K562 (cell line): Measurements from ENCODE around the gene GABBR1. TPM values are rescaled to one million over a fixed set of nuclear protein-coding genes. Genes with fewer than 3 reads are reported as not detected.
A peak's percentile ranks its signal among the peaks of the same experiment; 100 is the strongest.

Source experiments
- ATF7 ChIP-seq: fragments of 450-650 bp; IDR thresholded peaks from 2 replicates; pipeline ENCODE4 v1.7.1; 2014; ENCODE audit warnings: mild to moderate bottlenecking, moderate library complexity
- CBX1 ChIP-seq: sonication (generic); IDR thresholded peaks from 2 replicates; pipeline ENCODE4 v1.6.1; 2016; ENCODE audit warnings: antibody characterized with exemption, low read depth, mild to moderate bottlenecking
- GATAD2A ChIP-seq: fragments of 450-650 bp; IDR thresholded peaks from 2 replicates; pipeline ENCODE4 v1.6.1; 2017
- HDAC1 ChIP-seq, 2 experiments: fragments of 450-650 bp; IDR thresholded peaks; 2 replicates each; pipeline ENCODE4 v1.6.1; 2016 to 2017; ENCODE audit warnings: inconsistent platforms in 1 of 2, mild to moderate bottlenecking in 1 of 2, moderate library complexity in 1 of 2
- HDAC3 ChIP-seq: fragments of 450-650 bp; IDR thresholded peaks from 2 replicates; pipeline ENCODE4 v1.6.1; 2018; ENCODE audit warnings: borderline replicate concordance, mild to moderate bottlenecking, moderate library complexity; ENCODE audit not compliant: partially characterized antibody
- KLF1 ChIP-seq: fragments of 450-650 bp; IDR thresholded peaks from 2 replicates; pipeline ENCODE4 v1.6.1; 2016; ENCODE audit warnings: missing genetic modification characterization, missing compliant biosample characterization
- NFIX ChIP-seq: fragments of 250-450 bp; sonication (Bioruptor Pico); IDR thresholded peaks from 2 replicates; pipeline ENCODE4 v1.4.0; 2020; ENCODE audit warnings: low read depth, mild to moderate bottlenecking, moderate library complexity
- NRF1 ChIP-seq, 2 experiments: fragments of 450-650 bp; IDR thresholded peaks in 1 of 2; conservative IDR thresholded peaks in 1 of 2; 2 replicates each; pipeline ENCODE4 v1.6.1; 2014; ENCODE audit warnings: mild to moderate bottlenecking in 2 of 2
- OTX1 ChIP-seq: fragments of 450-650 bp; formaldehyde crosslinking; IDR thresholded peaks from 2 replicates; pipeline ENCODE4 v1.4.0; 2022; ENCODE audit warnings: mild to moderate bottlenecking
- STAT5A ChIP-seq: IDR thresholded peaks from 2 replicates; pipeline ENCODE4 v1.6.1; 2012; ENCODE audit warnings: low read length, inconsistent platforms, borderline replicate concordance
- TRIM28 ChIP-seq: fragments of 450-650 bp; IDR thresholded peaks from 2 replicates; pipeline ENCODE4 v1.6.1; 2017
- ZNF24 ChIP-seq: fragments of 450-650 bp; IDR thresholded peaks from 2 replicates; pipeline ENCODE4 v1.6.1; 2016
- polyA plus RNA-seq, 8 experiments: library from polyadenylated mRNA; depleted of rRNA in 4 of 8; stranded (reverse) in 5 of 8; unstranded in 3 of 8; fragments of >200 nt; fragmentation: Nextera tagmentation in 2 of 8; fragmentation: Illumina TruSeq in 1 of 8; extraction: Ambion mirVana in 2 of 8; extraction: Trizol in 1 of 8; gene quantifications; 2 replicates each; pipeline versions ENCODE4 v1.2.1 to v1.2.3, GENCODE V29; 2011 to 2014; ENCODE audit warnings: inconsistent platforms in 1 of 8, missing spikeins in 1 of 8
- total RNA-seq, 7 experiments: library from RNA; depleted of rRNA in 6 of 7; stranded (reverse); fragments of >200 nt in 6 of 7; fragmentation: Illumina TruSeq in 2 of 7; extraction: Trizol in 2 of 7; gene quantifications; 2 replicates each; pipeline versions ENCODE4 v1.2.1 to v1.2.3, GENCODE V29; 2011 to 2021; ENCODE audit warnings: low replicate concordance in 1 of 7
- TF ChIP-seq, protein P1 (sequence below): fragments of 450-650 bp; IDR thresholded peaks from 2 replicates; pipeline ENCODE4 v1.6.1; 2016; ENCODE audit warnings: borderline replicate concordance
- TF ChIP-seq, protein P2 (sequence below): fragments of 200-400 bp; formaldehyde crosslinking; IDR thresholded peaks from 2 replicates; pipeline ENCODE4 v1.6.1; 2017; ENCODE audit warnings: mild to moderate bottlenecking, low read depth, low read length, moderate library complexity
- TF ChIP-seq, protein P3 (sequence below), 2 experiments: fragments of 450-650 bp; IDR thresholded peaks; 2 replicates each; pipeline ENCODE4 v1.6.1; 2016
- TF ChIP-seq, protein P4 (sequence below): fragments of 250-450 bp; sonication (Bioruptor Pico); IDR thresholded peaks from 2 replicates; pipeline ENCODE4 v1.9.0; 2021; ENCODE audit warnings: mild to moderate bottlenecking, inconsistent platforms
- TF ChIP-seq, protein P5 (sequence below): sonication (generic); IDR thresholded peaks from 2 replicates; pipeline ENCODE4 v1.6.1; 2016
- TF ChIP-seq, protein P6 (sequence below): sonication (generic); formaldehyde crosslinking; IDR thresholded peaks from 2 replicates; pipeline ENCODE4 v1.9.0; 2022; ENCODE audit warnings: mild to moderate bottlenecking, missing genetic modification reagents

The GABBR1 gene
- total and polyA plus RNA-seq, 9 of the 15 experiments (the other 6 are each of a cell fraction or from before 2014, with no cell fraction given): 2.2 to 48.3 (median 20.8) TPM

DNA sequence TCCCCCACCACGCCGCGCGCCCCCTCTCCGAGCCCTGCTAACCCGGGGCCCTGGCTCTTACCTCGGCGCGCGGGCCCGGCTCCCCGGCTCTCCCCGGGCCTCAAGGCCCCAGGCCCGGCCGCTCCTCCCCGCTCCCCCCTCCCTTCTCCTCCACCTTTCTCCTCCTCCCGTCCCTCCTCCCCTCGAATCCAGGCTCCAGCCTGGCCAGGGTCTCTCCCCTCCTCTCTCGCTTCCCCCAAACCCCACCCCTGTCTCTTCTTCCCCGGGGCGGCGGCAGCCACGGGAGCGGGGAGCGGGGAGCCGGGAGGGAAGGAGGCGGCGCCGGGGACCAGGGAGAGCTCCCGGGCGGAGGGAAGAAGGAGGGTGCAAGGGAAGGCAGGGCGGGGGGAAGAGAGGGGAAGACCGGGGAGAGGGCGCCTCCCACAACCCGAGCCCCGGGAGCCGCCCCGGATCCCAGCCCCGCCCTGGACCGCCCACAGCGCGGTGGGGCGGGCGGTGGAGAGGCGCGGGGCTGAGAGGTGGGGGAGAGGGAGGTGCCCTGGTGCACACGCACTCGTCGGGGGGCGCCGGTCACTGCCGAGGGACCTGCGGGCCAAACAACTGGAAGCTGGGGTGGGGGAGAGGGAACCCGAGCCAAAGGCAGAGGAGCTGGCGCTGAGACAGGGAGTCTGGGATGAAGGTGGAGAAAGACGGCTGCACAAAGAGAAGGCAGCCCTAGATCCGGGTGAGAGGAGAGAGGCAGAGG, at the start of gene GABBR1 (continued):
- TF ChIP-seq, protein P1, sequence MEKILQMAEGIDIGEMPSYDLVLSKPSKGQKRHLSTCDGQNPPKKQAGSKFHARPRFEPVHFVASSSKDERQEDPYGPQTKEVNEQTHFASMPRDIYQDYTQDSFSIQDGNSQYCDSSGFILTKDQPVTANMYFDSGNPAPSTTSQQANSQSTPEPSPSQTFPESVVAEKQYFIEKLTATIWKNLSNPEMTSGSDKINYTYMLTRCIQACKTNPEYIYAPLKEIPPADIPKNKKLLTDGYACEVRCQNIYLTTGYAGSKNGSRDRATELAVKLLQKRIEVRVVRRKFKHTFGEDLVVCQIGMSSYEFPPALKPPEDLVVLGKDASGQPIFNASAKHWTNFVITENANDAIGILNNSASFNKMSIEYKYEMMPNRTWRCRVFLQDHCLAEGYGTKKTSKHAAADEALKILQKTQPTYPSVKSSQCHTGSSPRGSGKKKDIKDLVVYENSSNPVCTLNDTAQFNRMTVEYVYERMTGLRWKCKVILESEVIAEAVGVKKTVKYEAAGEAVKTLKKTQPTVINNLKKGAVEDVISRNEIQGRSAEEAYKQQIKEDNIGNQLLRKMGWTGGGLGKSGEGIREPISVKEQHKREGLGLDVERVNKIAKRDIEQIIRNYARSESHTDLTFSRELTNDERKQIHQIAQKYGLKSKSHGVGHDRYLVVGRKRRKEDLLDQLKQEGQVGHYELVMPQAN: peak; percentile 43; the same call in 1 of the 2 replicates
- TF ChIP-seq, protein P2, sequence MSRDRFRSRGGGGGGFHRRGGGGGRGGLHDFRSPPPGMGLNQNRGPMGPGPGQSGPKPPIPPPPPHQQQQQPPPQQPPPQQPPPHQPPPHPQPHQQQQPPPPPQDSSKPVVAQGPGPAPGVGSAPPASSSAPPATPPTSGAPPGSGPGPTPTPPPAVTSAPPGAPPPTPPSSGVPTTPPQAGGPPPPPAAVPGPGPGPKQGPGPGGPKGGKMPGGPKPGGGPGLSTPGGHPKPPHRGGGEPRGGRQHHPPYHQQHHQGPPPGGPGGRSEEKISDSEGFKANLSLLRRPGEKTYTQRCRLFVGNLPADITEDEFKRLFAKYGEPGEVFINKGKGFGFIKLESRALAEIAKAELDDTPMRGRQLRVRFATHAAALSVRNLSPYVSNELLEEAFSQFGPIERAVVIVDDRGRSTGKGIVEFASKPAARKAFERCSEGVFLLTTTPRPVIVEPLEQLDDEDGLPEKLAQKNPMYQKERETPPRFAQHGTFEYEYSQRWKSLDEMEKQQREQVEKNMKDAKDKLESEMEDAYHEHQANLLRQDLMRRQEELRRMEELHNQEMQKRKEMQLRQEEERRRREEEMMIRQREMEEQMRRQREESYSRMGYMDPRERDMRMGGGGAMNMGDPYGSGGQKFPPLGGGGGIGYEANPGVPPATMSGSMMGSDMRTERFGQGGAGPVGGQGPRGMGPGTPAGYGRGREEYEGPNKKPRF: no peak
- TF ChIP-seq, protein P3, sequence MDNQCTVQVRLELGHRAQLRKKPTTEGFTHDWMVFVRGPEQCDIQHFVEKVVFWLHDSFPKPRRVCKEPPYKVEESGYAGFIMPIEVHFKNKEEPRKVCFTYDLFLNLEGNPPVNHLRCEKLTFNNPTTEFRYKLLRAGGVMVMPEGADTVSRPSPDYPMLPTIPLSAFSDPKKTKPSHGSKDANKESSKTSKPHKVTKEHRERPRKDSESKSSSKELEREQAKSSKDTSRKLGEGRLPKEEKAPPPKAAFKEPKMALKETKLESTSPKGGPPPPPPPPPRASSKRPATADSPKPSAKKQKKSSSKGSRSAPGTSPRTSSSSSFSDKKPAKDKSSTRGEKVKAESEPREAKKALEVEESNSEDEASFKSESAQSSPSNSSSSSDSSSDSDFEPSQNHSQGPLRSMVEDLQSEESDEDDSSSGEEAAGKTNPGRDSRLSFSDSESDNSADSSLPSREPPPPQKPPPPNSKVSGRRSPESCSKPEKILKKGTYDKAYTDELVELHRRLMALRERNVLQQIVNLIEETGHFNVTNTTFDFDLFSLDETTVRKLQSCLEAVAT (IDR thresholded peaks at IDR 0.05): peak in 1 of 2 experiments; percentile 38; a peak in 1 of 4 replicates
- peak; percentile 25; the same call in 1 of the 2 replicates for TF ChIP-seq ATF7
- TF ChIP-seq GATAD2A: no peak
- TF ChIP-seq, protein P4, sequence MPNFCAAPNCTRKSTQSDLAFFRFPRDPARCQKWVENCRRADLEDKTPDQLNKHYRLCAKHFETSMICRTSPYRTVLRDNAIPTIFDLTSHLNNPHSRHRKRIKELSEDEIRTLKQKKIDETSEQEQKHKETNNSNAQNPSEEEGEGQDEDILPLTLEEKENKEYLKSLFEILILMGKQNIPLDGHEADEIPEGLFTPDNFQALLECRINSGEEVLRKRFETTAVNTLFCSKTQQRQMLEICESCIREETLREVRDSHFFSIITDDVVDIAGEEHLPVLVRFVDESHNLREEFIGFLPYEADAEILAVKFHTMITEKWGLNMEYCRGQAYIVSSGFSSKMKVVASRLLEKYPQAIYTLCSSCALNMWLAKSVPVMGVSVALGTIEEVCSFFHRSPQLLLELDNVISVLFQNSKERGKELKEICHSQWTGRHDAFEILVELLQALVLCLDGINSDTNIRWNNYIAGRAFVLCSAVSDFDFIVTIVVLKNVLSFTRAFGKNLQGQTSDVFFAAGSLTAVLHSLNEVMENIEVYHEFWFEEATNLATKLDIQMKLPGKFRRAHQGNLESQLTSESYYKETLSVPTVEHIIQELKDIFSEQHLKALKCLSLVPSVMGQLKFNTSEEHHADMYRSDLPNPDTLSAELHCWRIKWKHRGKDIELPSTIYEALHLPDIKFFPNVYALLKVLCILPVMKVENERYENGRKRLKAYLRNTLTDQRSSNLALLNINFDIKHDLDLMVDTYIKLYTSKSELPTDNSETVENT (CRISPR knock-in tag): 0 out of 2 replicates have a peak, but pooled peaks have one; percentile 44
- TF ChIP-seq ZNF24: no peak
- TF ChIP-seq NRF1 (conservative IDR thresholded peaks at IDR 0.05 in 1 of 2, IDR thresholded peaks at IDR 0.05 in 1 of 2): peak; percentile 52 to 66
- no peak for TF ChIP-seq STAT5A
- TF ChIP-seq, protein P5, sequence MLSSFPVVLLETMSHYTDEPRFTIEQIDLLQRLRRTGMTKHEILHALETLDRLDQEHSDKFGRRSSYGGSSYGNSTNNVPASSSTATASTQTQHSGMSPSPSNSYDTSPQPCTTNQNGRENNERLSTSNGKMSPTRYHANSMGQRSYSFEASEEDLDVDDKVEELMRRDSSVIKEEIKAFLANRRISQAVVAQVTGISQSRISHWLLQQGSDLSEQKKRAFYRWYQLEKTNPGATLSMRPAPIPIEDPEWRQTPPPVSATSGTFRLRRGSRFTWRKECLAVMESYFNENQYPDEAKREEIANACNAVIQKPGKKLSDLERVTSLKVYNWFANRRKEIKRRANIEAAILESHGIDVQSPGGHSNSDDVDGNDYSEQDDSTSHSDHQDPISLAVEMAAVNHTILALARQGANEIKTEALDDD: no peak
- TF ChIP-seq HDAC1 (IDR thresholded peaks at IDR 0.05): peak in 1 of 2 experiments; percentile 72; a peak in 2 of 4 replicates
- peak; percentile 78 for TF ChIP-seq KLF1 (tag)
- TF ChIP-seq, protein P6, sequence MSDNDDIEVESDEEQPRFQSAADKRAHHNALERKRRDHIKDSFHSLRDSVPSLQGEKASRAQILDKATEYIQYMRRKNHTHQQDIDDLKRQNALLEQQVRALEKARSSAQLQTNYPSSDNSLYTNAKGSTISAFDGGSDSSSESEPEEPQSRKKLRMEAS: no peak
- no peak; the same call in 1 of the 2 replicates for TF ChIP-seq TRIM28
- no peak for TF ChIP-seq HDAC3
- 0 out of 2 replicates have a peak, but pooled peaks have one; percentile 50 for TF ChIP-seq CBX1
- TF ChIP-seq NFIX: no peak
- TF ChIP-seq OTX1 (CRISPR knock-in tag): no peak
